Vagina (tissue), 2 donors: Measurements from ENCODE around the gene TNNC2.

Source experiments
- CTCF ChIP-seq, 3 experiments: fragments of 450-650 bp in 2 of 3; fragments of 200-600 bp in 1 of 3; sonication (generic) in 1 of 3; IDR thresholded peaks; one replicate each; pipeline ENCODE4 v1.5.1; 2017 to 2019; ENCODE audit warnings: antibody characterized with exemption in 3 of 3, mild to moderate bottlenecking in 2 of 3, moderate library complexity in 2 of 3
- POLR2A ChIP-seq, 2 donors: fragments of 450-650 bp; IDR thresholded peaks; one replicate each; pipeline ENCODE4 v1.6.1; 2017; ENCODE audit warnings: antibody characterized with exemption in 2 of 2, mild to moderate bottlenecking in 2 of 2, moderate library complexity in 2 of 2

- TF ChIP-seq CTCF (IDR thresholded peaks at IDR 0.05) = no peak
- no peak for TF ChIP-seq POLR2A (IDR thresholded peaks at IDR 0.05)
Observed at GRCh38 chr20:45812157-45813005, 14.7 kb downstream of the TNNC2 start, which contains the start of gene UBE2C.
